HG03196 (cell line): ENCODE data around the gene TSPEAR.

Source experiments
- ATAC-seq: cut with Tn5 transposase; IDR thresholded peaks from one replicate; pipeline ENCODE4 v1.9.1; 2021; ENCODE audit not compliant: unreplicated experiment

The TSPEAR gene

DNA sequence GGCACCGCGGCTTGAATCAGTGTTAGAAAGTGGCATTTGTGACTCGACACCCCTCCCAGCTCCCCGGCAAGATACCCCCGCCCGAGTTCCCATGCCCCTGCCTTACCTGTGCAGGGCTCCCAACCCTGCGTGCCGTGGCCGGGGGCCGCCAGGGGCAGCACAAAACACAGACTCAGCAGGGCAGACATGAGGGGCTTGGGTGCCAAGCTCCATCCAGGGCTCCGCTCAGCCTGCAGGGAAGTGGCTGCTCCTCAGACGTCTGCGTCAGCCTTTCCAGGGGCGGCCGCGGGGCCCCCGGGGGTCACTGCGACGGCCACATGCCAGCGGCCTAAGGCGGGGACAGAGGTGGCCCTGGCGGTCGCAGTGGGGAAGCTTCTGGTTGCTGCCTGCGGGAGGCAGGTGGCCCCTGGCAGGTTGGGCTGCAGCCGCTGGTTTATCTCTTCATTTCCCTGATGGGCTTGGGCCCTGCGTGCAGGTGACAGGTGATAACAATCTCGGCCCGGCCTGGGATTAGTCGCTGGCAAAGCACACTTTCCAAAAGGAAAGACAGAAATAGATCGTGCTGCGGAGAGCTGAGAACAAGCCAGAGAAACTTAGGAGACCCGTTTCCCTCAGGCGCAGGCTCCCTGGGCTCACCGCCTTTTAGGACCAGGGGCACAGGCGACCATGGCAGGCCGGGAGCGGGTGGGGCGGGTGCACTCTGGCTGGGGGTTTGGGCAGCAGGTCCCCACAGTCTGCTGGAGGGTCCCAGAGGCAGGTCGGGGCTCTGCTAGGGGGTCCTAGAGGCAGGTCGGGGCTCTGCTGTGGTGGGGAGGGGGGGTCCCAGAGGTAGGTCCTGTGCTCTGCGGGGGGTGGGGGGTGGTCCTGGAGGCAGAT, at the start of gene TSPEAR:
TSPEAR (minus strand) TSS at position 246 of the 876 bp plus-strand sequence; CDS start at position 188, 58 bp downstream.
- ATAC-seq: no peak

DNA sequence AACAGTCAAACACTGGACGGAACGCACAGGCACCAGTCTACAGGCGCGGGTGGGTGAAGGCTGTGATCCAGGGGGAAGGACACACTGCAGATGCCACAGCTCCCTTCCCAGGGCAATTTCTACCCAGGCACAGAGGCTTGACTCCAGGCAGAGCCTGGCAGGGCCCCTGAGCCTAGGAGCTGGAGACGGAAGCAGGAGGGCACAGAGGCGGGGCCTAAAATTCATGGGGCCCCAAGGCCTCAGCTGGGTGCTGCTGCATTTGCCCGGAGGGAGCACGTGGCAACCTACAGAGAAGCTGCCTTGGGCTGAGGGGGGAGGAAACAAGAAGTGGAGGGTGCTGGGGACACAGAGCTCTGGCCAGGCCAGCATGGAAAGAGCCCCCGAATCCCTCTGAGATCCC, 49.0 kb upstream of the TSPEAR start:
- ATAC-seq: no peak

DNA sequence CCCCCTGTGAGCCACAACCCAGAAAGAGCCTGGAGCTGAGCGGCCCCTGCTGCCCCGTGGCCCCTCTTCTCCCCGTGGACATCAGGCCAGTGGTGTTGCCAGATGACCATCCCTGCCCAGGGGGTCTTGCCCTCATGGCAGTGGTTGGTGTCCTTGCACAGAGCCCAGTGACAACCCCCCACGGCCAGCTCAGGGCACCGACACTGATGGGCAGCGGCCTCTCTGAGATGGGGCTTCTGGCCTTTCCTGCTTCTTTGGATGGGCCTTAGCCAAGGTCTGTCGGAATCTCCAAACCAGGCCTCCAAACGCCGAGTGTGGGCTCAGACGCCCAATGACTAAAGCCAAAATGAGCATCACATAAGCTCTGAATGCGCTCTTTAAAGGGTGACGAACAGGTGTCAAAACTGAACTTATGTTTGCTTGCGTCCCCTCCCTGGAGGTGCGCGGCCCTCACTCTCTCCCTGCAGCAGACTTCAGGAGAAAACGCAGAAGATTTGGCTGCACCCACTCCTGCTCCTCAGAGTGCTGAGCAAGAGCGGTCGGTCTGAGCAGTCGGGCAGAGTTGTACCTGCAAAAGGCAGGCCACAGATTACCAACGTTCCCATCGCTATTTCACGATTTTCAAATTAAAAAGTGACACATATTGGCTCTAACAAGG, 48.4 kb upstream of the TSPEAR start:
- ATAC-seq: no peak

DNA sequence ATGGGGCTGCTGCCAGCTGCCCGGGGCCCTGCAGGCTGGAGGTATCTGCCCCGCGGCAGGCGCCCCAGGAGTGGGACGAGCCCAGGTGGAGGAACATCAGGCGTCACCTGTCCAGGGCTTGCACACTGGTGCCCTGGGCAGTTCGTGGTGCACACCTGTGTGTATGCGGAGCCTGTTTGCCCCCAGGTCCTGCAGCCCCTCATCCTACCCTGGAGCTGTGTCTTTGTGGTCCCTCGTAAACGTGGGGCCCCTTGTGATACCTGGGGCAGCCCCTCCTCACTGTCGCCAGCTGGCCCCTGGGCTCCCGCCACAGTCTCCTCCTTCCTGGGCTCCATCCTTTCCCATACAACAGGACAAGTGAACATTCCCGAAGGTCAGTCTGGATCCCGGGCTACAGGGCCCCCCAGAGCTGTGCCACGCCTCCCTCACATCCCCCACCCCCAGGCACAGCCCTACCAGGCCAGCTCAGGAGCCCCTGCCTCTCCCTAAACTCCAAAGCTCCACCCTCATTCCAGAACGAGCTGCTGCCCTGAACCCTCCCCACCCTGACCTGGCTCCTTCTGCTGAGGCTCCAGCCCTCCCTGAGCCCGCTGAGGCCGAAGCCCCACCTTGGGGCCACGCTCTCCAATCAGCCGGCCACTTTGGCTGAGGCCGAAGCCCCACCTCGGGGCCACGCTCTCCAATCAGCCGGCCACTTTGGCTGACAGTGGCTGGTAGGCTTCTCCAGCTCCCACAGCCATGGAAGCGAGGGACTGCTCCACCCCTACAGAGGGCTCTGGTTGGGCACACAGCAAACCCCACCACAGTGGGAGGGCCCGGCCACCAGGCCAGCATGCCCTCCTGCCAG, 47.6 kb upstream of the TSPEAR start:
- no peak for ATAC-seq

DNA sequence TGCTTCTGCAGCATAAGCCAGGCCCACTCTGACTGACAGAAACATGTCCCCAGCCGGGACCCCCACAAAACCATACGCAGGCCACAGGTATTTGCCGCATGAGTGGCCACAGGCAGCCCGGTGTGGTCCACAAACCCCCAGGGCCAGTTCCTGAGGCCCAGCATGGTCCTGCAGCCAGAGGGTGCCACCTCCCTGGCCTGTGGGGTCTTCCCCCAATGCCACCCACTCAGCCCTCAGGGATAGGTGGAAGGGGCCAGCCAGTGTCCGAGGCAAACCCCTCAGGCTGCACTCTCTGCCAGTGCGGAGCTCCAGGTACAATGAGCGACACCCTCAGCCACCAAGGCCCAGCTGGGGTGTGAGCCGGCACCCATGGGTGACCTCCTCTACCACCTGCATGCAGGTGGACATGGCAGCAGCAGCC, 46.8 kb upstream of the TSPEAR start:
- no peak for ATAC-seq

DNA sequence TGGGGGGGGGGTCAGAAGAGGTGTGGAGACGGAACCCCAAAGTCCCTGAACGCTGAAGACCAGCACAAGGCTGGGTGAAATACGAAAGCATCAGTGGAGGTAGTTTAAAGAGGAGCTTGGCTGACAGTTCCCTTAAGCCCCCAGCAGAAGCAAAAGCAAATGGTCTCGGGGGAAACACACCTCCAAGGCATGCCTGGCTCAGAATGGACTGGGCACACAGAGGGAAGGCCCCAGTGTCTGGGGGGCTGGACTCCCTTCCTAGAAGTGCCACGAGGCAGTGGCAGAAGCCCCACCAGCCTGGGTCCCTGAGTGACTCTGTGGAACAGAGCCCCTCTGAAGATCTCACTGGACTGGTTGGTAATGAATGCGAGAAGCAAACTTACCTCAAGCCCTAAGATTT, 46.4 kb upstream of the TSPEAR start:
- no peak for ATAC-seq

DNA sequence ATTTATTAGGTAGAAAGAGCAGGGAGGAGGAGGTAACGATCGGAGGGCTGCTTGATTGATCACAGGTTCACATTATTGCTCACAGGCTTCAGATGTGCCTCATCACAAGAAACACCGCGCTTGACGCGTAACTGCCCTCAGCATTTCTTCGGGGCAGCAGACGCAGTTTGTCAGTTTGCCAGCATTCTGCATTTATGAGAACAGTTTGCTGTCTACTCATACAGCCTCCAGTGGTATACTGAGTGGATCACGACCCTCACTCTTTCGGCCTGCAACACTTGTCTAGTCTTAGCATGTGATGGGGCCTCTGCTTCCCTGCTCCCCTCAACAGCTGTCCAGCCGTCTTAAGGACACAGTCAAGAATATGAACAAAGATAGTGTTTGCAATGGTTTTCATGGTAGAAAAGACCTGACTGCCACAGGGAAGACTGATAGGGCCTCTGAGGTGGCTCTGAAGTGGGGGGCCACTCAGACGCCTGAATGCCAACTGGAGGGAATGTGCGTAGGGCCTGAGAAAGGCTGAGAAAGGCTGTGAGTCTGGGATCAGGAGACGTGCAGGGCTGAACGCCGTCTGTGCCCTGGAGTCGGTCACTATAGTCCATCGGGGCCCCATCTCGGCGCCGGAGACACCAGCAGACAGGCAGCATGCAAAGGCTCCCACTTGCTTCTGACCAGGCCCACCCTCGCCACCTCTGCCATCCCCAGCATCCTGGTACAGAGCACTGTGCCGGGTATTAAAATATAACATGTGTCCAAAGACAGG, 45.2 kb upstream of the TSPEAR start:
- no peak for ATAC-seq

DNA sequence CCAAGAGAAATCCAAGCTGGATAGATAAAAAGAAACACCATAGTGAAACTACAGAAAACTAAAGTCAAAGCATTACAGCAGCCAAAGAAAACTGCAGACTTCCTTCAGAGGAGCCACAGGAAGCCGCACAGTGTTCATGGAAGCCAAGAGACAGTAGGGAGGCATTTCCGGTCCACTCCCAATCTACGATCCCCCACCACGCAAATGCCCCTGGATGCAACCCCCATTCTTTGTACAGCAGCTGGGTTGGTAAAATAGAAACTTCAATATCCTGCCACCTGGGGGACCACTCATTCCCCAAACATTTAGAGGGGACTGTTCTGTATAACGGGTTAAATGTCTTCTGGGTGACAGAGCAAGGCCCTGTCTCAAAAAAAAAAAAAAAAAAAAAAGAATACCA, 43.9 kb upstream of the TSPEAR start:
- no peak for ATAC-seq

DNA sequence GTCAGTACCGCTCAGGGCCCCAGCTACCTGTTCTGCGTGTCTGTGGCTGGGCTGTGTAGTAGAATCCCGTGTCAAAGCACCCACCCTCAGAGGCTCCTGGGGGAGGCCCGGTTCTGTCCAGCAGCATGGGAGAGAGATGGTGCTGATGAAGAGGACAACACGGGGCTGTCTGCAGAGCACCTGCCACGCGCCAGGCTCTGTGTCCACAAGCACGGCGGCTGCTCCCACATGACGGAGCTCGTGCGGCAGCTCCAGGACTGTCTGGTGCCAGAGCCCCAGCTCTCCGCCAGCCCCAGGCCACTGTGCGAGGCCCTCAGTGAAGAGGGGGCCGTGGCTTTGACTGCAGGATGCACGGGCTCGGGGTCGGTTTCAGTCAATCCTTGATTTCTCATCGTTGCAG, 42.0 kb upstream of the TSPEAR start:
- no peak for ATAC-seq

DNA sequence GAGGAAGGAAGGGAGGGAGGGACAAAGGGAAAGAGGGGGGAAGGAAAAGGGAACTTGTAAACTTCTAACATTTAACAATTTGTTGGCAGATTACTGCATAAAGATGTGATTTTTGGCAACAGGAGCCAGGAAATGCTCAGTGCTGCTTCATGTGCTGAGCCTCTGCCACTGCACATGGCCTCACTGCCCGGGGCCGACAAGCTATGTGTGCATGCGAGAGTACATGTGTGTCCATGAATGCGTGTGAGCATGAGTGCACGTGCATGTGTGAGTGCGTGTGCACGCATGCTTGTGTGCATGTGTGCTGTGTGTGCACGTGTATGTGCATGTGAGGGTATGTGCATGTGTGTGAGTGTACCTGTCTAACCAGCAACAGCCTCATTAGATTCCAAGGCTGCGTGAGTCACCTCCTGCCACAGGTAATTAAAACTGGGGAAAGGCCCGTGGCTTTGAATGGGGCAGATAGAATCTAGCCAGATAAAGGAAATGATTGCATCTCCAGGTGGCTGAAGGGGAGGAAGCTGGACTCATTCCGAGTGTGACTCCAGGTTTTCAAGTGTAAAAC, 41.4 kb upstream of the TSPEAR start:
- ATAC-seq: no peak

DNA sequence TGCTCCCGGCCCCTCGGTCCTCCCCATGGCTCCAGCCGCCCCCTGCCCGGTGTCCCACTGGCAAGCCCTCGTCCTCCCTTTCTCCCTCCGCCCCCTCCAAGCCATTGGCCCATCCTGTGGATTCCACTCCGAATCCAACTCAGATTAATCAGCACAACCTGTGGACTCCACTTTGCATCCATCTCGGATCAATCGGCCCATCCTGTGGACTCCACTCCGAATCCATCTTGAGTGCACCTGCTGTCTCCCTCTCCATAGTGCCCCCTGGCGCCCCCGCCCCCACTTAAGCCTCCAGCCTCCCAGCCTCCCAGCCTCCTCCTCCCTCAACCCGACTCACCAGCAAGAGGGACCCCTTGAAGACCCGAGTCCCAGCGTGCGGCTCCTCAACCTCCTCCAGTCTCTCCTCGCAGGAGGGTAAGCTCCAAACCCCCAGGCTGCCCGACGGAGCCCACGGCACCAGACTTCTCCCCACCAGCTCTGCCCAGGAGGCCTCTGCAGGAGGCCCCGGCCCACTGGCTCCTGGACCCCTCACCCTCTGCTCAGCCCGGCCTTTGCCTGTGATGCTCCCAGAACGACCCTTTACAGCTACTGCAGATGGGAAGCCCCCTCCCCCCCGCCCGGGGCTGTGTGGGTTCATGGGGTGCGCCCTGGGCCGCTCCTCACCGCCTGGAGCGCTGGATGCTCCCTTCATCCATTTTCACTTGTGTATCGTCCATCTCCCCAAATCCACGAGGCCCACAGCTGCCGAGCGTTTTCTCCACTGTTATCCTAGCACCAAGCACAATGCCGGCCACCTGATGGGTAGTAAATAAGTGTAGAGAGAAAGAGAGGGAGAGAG, 40.6 kb upstream of the TSPEAR start:
- ATAC-seq: no peak

DNA sequence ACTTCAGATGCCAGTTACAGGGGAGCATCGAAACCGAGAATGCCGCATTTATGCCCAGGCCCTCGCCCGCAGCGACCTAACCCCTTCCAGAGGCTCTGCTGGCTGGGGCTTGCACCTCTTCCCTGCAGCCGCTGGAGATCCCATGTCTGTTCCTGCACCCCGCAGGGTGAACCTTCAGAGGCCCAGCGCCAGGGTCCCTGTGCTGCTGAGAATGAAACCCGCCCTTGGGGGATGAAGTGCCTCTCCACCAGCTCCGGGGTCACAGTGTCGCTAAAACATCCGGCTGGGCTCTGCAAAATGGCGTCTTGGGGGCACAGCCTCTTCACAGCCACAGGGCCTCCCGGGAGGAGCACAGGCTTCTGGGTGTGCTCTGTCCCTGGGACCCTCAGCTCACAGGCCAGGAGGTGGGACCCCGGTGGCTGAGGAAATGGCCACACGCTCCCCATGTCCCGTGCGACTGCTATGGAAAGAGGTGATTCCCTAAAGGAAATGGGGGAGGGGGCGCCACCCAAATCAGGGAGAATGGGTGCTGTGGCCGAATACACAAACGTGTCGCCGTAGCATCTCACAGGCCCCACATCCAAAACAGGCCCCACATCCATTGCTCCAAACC, 39.9 kb upstream of the TSPEAR start:
- no peak for ATAC-seq

DNA sequence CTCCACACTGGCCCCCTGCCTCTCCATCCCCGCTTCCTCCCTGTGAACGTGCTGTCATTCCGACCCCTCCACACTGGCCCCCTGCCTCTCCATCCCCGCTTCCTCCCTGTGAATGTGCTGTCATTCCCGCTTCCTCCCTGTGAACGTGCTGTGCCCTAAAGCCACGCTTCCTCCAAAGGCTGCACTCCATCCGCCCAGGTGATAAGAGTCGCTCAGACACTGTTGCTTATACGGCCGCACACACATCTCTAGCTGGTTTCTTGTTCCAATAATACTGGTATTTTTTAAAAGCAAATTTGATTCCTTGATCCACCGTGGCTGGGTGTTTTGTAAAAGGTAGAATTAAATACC, 39.3 kb upstream of the TSPEAR start:
- no peak for ATAC-seq

DNA sequence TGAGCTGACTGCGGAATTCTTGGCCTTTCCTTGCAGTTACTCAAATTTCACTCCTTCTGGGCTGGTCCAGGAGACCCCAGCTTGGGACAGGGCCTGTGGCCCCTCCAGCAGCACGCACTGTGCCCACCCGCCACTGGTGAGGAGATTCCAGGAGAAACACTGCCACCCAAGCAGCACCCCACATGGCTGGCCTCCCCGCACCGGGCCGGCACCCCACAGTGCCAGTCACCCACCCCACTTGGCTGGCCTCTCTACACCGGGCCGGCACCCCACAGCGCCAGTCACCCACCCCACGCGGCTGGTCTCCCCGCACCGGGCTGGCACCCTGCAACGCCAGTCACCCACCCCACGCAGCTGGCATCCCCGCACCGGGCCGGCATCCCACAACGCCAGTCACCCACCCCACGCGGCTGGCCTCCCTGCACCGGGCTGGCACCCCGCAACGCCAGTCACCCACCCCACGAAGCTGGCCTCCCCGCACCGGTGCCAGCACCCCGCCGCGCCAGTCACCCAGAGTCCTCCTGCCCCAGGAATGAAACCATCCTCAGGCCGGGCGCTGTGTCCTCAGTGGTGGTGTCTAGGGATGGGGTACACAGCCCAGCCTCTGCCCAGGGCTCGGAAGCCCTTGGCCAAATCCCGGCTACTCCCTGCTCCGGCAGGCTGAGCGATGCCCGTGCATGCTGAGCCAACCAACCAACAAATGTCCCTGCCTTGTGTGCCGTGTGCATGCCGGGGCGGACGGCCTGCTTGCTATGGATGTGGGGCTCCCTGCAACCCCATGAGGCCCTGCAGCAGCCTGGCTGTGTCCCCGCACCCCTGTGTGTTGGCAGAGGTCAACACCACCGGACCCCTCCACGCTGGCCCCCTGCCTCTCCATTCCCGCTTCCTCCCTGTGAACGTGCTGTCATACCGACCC, 38.6 kb upstream of the TSPEAR start:
- ATAC-seq: no peak

DNA sequence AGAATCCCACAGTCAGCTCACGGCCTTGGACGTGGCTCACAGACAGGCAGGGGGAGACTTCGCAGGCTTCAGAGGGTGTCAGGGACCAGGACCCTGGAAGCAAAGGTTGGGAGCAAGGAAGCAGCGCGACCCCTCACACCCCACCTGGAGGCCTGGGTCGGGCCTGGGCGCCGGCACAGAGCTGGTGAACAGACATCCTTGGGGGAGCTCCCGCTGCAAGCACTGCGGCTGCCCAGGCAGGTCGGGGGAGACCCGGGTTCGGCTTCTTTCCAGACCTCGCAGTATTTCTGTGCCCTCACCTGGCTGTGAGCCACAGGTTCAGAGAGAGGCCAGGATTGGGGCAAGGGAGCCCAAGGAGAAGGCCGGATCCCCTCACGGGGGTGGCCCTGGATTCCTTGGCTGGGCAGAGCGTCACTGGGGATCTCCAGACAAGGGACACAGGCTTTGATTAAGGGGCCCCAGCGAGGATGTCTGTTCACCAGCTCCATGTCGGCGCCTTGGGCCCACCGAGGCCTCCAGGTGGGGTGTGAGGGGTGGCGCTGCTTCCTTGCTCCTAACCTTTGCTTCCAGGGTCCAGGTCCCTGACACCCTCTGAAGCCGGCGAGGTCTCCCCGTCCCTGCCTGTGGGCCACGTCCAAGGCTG, 37.9 kb upstream of the TSPEAR start:
- ATAC-seq: no peak

DNA sequence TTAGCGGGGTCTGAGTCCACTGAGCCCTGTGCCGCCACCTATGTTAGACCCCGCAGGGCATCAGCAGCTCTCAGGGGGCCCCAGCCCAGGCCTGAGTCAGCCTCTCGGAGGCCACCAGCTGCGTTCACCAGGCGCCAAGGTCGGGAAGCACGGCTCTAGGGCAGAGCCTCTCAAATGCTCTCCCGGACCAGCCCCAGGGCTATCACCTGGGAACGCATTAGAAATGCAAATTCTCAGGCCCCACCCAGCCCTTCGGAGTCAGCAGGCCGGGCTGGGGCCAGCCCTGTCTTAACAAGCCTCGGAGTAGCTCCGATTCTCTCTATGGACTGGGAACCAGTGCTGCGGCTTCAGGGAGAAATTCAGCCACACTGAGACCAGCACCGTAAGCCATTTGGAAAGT, 37.2 kb upstream of the TSPEAR start:
- no peak for ATAC-seq

DNA sequence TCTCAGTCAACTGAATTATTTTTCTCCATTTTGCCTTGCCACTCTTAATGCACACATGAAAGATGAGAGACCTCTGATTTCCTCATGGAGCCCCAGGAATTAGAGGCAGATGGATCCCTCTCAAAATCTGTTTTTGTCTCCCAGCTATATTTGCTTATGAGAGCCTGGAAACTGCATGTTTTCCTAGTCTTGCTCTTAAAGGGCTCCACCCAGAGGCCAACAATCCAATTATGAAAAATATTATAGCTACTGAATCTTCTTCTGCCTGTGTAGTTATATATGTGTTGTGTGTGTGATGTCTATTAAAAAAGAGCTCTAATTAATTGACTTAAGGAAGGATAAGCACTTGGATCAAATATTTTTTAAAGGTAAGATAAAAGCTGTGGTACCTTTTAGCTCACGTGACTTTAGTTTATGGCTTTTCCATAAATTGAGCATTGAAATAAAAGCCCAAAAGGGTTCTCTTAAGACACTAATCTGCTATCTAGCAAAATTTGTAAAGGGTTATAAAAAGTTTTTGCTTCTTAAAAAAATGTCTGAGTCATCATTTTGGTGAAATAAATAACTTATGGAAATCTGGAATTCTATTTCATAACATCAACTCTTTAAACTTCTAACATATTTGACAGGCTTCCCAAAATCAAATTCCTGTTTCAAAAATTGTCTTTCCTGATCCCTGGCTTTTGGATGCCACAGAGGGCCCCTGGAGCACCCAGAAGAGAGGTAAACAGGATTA, 31.2 kb upstream of the TSPEAR start:
- no peak for ATAC-seq
